PC-9 (cell line): Measurements from ENCODE around the gene ANXA3. TPM values are rescaled to one million over a fixed set of nuclear protein-coding genes. Genes with fewer than 3 reads are reported as not detected.

Experiments used
- BruUV-seq: library from RNA; stranded (reverse); fragments of 400-500 nt; replicated peaks from 2 replicates; lab custom pipeline; 2021; lab: Mats Ljungman, UMichigan
- CTCF ChIA-PET: fragments of 300-600 bp; sonication (Branson Sonifier 250); formaldehyde crosslinking; loops from one replicate; lab custom pipeline; 2022; ENCODE audit warnings: antibody characterized with exemption; lab: Charles Lee
- POLR2A ChIA-PET: fragments of 300-600 bp; sonication (Branson Sonifier 250); formaldehyde crosslinking; loops from one replicate; lab custom pipeline; 2022; ENCODE audit warnings: antibody characterized with exemption; ENCODE audit not compliant: unreplicated experiment; lab: Charles Lee
- DNase-seq, 2 experiments: peaks; one replicate each; pipeline versions ENCODE4 v3.0.0 to v3.0.0-alpha.2; 2015 to 2022; ENCODE audit warnings: mixed read lengths in 1 of 2
- H2AFZ ChIP-seq: fragments of 200-600 bp; sonication (generic); 2 replicates; pipeline ENCODE4 v1.8.1; 2017; ENCODE audit warnings: antibody characterized with exemption
- H3F3A ChIP-seq: fragments of 200-600 bp; sonication (generic); 2 replicates; pipeline ENCODE4 v1.8.1; 2017; ENCODE audit warnings: antibody characterized with exemption, mild to moderate bottlenecking, low read depth; ENCODE audit not compliant: insufficient read depth
- H3K27ac ChIP-seq: fragments of 200-600 bp; sonication (generic); 2 replicates; pipeline ENCODE4 v1.6.1; 2016; ENCODE audit warnings: mixed run types
- H3K27me3 ChIP-seq: fragments of 200-600 bp; sonication (generic); 2 replicates; pipeline ENCODE4 v1.6.1; 2016; ENCODE audit warnings: low read depth, mixed run types; ENCODE audit not compliant: insufficient read depth
- H3K36me3 ChIP-seq: fragments of 200-600 bp; sonication (generic); 2 replicates; pipeline ENCODE4 v1.6.1; 2016; ENCODE audit warnings: low read depth, mixed run types
- H3K4me1 ChIP-seq: fragments of 200-600 bp; sonication (generic); replicated peaks from 2 replicates; pipeline ENCODE4 v1.6.1; 2016; ENCODE audit warnings: mixed run types; ENCODE audit not compliant: insufficient read depth
- H3K4me2 ChIP-seq: fragments of 200-600 bp; sonication (generic); 2 replicates; pipeline ENCODE4 v1.6.1; 2017; ENCODE audit warnings: mixed run types
- H3K4me3 ChIP-seq: fragments of 200-600 bp; sonication (generic); 2 replicates; pipeline ENCODE4 v1.6.1; 2016; ENCODE audit warnings: mixed run types
- H3K79me2 ChIP-seq: fragments of 200-600 bp; sonication (generic); 2 replicates; pipeline ENCODE4 v1.6.1; 2017; ENCODE audit warnings: low read depth, mixed run types
- H3K9me2 ChIP-seq: fragments of 200-600 bp; sonication (generic); 2 replicates; pipeline ENCODE4 v1.8.1; 2017; ENCODE audit warnings: mild to moderate bottlenecking; ENCODE audit not compliant: insufficient read depth
- H3K9me3 ChIP-seq: fragments of 200-600 bp; sonication (generic); 2 replicates; pipeline ENCODE4 v1.8.1; 2016; ENCODE audit warnings: low read depth; ENCODE audit not compliant: insufficient read depth
- H4K20me1 ChIP-seq: fragments of 200-600 bp; sonication (generic); 2 replicates; pipeline ENCODE4 v1.8.1; 2017; ENCODE audit not compliant: insufficient read depth
- EZH2 ChIP-seq: fragments of 200-600 bp; sonication (generic); IDR thresholded peaks from 2 replicates; pipeline ENCODE4 v1.8.0; 2017; ENCODE audit warnings: antibody characterized with exemption, low read depth
- intact Hi-C: fragments of 100-400 bp; cut with micrococcal nuclease; formaldehyde crosslinking; loops from one replicate; pipeline ENCODE4 v1.10.0; 2022; ENCODE audit not compliant: unreplicated experiment
- total RNA-seq: library from RNA; stranded (reverse); gene quantifications from 2 replicates; pipeline ENCODE4 v1.2.3, GENCODE V29; 2021
- TF ChIP-seq, protein P1 (sequence below): fragments of 200-600 bp; sonication (generic); conservative IDR thresholded peaks from 2 replicates; pipeline ENCODE4 v1.6.1; 2017; ENCODE audit warnings: mixed run types, antibody characterized with exemption, mild to moderate bottlenecking, moderate library complexity

ANXA3 gene
- total RNA-seq, 1 experiment from 2014 or later: 140 TPM

DNA sequence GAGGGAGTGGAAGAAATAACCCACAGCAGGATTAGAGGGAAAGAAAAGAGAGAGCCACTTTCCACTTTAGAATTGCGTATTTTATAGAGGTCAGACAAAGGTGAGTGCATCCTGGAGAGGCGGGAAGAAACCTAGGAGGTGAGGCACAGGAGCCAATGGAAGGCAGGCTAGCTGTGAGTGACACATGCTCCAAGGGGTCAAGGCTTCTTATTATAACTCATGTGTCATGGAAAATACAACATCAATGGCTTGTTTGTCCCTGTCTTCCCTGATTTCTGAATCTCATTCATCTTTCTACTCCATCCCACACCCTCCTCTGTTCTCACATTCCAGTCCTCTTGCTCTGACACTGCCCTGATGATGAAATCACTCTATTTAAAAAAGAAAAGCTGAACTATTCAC, 14.4 kb downstream of the ANXA3 start:
- Histone ChIP-seq H3F3A (peaks cover 65% of the 10 kb centered on the region), H4K20me1 (no peaks in the 10 kb centered on the region), H3K36me3 (peaks cover 24% of the 10 kb centered on the region), H3K4me3 (no peak overlapping the region), H3K27me3 (no peaks in the 10 kb centered on the region), H3K9me2 (no peaks in the 10 kb centered on the region), H3K9me3 (no peaks in the 10 kb centered on the region), H3K4me1 (peaks cover 91% of the 10 kb centered on the region), H3K27ac (peak overlapping the region; percentile 79), H3K4me2 (peak overlapping the region; percentile 48; the same call in 1 of the 2 replicates), H2AFZ (no peak overlapping the region), H3K79me2 (peaks cover 51% of the 10 kb centered on the region)
- DNase-seq: peak; percentile 42 to 77
- BruUV-seq: no TSS peak
- POLR2A ChIA-PET: interaction anchor here (0.6 kb wide), 2 partner anchors 11 to 32 kb away, joined by 3 to 6 read pairs; no protein-coding TSS in a partner anchor
- TF ChIP-seq EZH2: no peak
- TF ChIP-seq, protein P1, sequence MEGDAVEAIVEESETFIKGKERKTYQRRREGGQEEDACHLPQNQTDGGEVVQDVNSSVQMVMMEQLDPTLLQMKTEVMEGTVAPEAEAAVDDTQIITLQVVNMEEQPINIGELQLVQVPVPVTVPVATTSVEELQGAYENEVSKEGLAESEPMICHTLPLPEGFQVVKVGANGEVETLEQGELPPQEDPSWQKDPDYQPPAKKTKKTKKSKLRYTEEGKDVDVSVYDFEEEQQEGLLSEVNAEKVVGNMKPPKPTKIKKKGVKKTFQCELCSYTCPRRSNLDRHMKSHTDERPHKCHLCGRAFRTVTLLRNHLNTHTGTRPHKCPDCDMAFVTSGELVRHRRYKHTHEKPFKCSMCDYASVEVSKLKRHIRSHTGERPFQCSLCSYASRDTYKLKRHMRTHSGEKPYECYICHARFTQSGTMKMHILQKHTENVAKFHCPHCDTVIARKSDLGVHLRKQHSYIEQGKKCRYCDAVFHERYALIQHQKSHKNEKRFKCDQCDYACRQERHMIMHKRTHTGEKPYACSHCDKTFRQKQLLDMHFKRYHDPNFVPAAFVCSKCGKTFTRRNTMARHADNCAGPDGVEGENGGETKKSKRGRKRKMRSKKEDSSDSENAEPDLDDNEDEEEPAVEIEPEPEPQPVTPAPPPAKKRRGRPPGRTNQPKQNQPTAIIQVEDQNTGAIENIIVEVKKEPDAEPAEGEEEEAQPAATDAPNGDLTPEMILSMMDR: no peak
- CTCF ChIA-PET: interaction anchor here (0.6 kb wide), 1 partner anchor 47 kb away, joined by 3 read pairs; no protein-coding TSS in a partner anchor
- intact Hi-C loops: loop anchor here (5.0 to 10.0 kb wide), 4 partner anchors 34 to 509 kb away; partner anchors contain the start of gene FRAS1

DNA sequence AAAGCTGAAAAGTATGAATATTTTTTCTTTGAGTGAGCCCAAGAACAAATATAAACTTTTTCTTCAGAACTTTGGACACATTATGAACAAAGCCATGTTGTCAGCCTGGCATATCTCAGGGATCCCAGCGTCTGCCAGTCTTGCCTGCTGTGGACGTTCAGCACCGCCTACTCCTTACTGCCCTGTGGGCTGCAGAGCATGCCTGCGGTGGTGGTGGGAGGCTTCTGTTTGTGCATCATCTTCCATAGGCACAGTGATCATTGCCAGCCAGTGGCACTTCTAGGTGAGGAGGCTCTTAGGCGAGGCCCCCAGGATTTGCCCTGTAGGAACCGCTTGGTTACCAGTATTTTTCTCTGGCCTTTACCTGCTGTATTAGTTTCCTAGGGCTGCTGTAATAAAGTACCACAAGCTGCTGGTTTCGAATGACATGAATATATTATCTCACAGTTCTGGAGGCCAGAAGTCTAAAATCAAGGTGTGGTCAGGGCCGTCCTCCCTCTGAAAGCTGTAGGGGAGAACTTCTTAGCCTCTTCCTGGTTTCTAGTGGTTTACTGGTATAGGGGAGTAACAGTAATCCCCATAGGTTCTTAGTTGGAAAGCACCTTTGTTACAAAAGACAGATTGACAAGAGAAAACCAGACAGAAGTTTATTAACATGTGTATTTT, 15.4 kb downstream of the ANXA3 start:
- H3K79me2 ChIP-seq: peaks cover 54% of the 10 kb centered on the region
- H3F3A ChIP-seq: peaks cover 55% of the 10 kb centered on the region
- no peaks in the 10 kb centered on the region for H3K27me3 ChIP-seq
- peaks cover 81% of the 10 kb centered on the region for H3K4me1 ChIP-seq
- ChIA-PET POLR2A (interaction anchor here (0.6 kb wide), 2 partner anchors 12 to 272 kb away, joined by 3 read pairs; no protein-coding TSS in a partner anchor), CTCF (no interaction called here)
- intact Hi-C loops: loop anchor here (5.0 to 10.0 kb wide), 4 partner anchors 35 to 510 kb away; partner anchors contain the start of gene FRAS1
- TF ChIP-seq EZH2: no peak
- TF ChIP-seq, protein P1: no peak
- peak overlapping the region; percentile 79 for H3K27ac ChIP-seq
- peaks cover 31% of the 10 kb centered on the region for H3K36me3 ChIP-seq
- no peak for DNase-seq
- BruUV-seq: no TSS peak
- no peaks in the 10 kb centered on the region for H3K9me3 ChIP-seq
- no peaks in the 10 kb centered on the region for H3K9me2 ChIP-seq
- no peak overlapping the region for H2AFZ ChIP-seq
- no peaks in the 10 kb centered on the region for H4K20me1 ChIP-seq
- peak overlapping the region; percentile 24 for H3K4me2 ChIP-seq
- H3K4me3 ChIP-seq: no peak overlapping the region

DNA sequence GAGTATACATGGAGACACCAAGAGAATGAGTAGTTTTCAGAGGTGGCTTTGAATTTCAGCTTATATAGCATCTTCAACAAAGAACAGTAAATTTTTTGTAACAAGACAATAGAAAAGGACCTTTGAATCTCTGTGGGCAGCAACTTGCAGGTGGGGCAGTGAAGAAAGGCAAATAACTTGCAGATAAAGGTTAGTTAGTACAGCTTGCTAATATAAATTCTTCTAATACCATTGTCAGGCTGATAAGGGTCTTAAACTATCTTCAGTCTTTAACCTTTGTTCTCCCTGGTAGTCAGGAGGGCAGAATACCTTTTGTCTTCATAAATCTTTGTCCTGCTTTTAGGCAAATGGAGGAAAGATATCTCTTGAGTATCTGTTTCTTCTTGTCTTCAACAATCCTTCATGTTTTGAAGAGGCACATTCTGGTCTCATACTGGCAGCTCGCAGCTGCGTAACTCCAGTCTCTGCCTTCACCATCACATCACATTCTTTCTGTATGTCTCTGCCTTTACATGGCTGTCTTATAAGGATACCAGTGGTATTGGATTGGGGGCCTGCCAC, 16.0 kb downstream of the ANXA3 start:
- H3K4me3 ChIP-seq: no peak overlapping the region
- intact Hi-C loops: loop anchor here (5.0 to 10.0 kb wide), 4 partner anchors 35 to 510 kb away; partner anchors contain the start of gene FRAS1
- H3K4me2 ChIP-seq: peak overlapping the region; percentile 24
- no peak overlapping the region for H2AFZ ChIP-seq
- peaks cover 75% of the 10 kb centered on the region for H3K4me1 ChIP-seq
- H3K27me3 ChIP-seq: no peaks in the 10 kb centered on the region
- no peaks in the 10 kb centered on the region for H4K20me1 ChIP-seq
- ChIA-PET POLR2A (interaction anchor here (0.6 kb wide), 1 partner anchor 273 kb away, joined by 3 read pairs; no protein-coding TSS in a partner anchor), CTCF (no interaction called here)
- no peak for TF ChIP-seq EZH2
- TF ChIP-seq, protein P1: no peak
- DNase-seq: no peak
- peak overlapping the region; percentile 79 for H3K27ac ChIP-seq
- BruUV-seq: no TSS peak
- H3K36me3 ChIP-seq: peaks cover 32% of the 10 kb centered on the region
- peaks cover 52% of the 10 kb centered on the region for H3K79me2 ChIP-seq
- no peaks in the 10 kb centered on the region for H3K9me2 ChIP-seq
- H3K9me3 ChIP-seq: no peaks in the 10 kb centered on the region
- peaks cover 55% of the 10 kb centered on the region for H3F3A ChIP-seq
